GM19238 (cell line): ENCODE results near the gene TP73.
A peak's percentile ranks its signal among the peaks of the same experiment; 100 is the strongest.

Source experiments
- DNase-seq: peaks from one replicate; pipeline ENCODE4 v3.0.0; 2011; ENCODE audit warnings: low spot score; ENCODE audit not compliant: insufficient read length

Gene TP73

GRCh38 chr1:3705341-3705950 lies 53.1 kb downstream of the TP73 start:
- no peak for DNase-seq

GRCh38 chr1:3706651-3707297 lies 54.5 kb downstream of the TP73 start:
- DNase-seq: no peak

GRCh38 chr1:3707298-3707938 lies 55.1 kb downstream of the TP73 start:
- DNase-seq: no peak

GRCh38 chr1:3707939-3708328 lies 55.6 kb downstream of the TP73 start:
- DNase-seq: no peak

GRCh38 chr1:3708791-3709190 lies 56.5 kb downstream of the TP73 start:
- no peak for DNase-seq

GRCh38 chr1:3710251-3710650 lies 57.9 kb downstream of the TP73 start:
- no peak for DNase-seq

GRCh38 chr1:3711381-3711779 lies 59.1 kb downstream of the TP73 start:
- no peak for DNase-seq

- no peak for DNase-seq
These were observed 59.6 kb downstream of the TP73 start for GRCh38 chr1:3711780-3712451.

- no peak for DNase-seq
These were observed 60.5 kb downstream of the TP73 start for GRCh38 chr1:3712573-3713535.

GRCh38 chr1:3713840-3714239 lies 61.5 kb downstream of the TP73 start:
- no peak for DNase-seq

- no peak for DNase-seq
These were observed 62.0 kb downstream of the TP73 start for GRCh38 chr1:3714284-3714741.

GRCh38 chr1:3714814-3715213 lies 62.5 kb downstream of the TP73 start:
- no peak for DNase-seq

GRCh38 chr1:3716351-3716750 lies 64.0 kb downstream of the TP73 start:
- DNase-seq: no peak

- DNase-seq: no peak
These were observed 64.9 kb downstream of the TP73 start for GRCh38 chr1:3717041-3717714.

GRCh38 chr1:3717715-3718601 lies 65.6 kb downstream of the TP73 start:
- DNase-seq: peak; percentile 46

GRCh38 chr1:3718764-3719163 lies 66.4 kb downstream of the TP73 start:
- no peak for DNase-seq

- no peak for DNase-seq
These were observed 69.7 kb downstream of the TP73 start for GRCh38 chr1:3721955-3722465.

- DNase-seq: no peak
These were observed 70.5 kb downstream of the TP73 start for GRCh38 chr1:3722846-3723245.

GRCh38 chr1:3724416-3725030 lies 72.2 kb downstream of the TP73 start:
- DNase-seq: peak; percentile 79
